HUDEP-2 (cell line): Measurements from ENCODE around the gene F7.

Source experiments
- DNase-seq, 76 experiments: peaks; one replicate each; lab custom pipeline; 2025; ENCODE audit not compliant: unreplicated experiment in 76 of 76; lab: John Stamatoyannopoulos, UW

The F7 gene

DNA sequence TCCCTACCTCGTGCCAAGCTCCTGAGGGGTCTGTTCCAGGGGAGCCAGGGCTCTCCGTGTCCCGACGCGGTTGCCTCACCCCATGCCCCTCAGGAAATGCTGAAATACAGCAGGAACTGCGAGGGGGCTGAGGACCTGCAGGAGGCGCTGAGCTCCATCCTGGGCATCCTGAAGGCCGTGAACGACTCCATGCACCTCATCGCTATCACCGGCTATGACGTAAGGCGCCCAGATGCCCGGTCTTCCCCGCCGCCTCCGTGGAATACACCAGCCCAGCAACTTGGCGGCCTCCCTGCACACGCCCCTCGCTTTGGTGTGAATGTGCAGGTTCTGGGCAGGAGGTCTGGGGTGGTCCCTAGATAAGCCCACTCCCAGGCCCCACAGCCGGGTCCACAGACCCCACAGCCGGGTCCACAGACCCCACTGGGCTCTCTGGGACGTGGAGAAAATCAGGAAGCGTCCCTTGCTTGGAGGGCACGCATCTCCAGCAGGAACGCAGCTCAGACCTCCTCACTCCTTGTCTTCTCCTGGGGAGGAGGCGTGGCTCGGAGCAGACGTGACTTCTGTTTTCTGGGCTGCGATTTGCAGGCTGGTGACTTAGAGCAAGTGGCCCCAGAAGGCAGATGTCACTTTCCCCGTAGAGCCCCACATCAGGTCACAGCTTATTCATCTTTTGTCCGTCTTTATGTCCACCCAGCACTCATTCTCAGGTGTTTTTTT lies 19.4 kb upstream of the F7 start:
- DNase-seq, result no peak

DNA sequence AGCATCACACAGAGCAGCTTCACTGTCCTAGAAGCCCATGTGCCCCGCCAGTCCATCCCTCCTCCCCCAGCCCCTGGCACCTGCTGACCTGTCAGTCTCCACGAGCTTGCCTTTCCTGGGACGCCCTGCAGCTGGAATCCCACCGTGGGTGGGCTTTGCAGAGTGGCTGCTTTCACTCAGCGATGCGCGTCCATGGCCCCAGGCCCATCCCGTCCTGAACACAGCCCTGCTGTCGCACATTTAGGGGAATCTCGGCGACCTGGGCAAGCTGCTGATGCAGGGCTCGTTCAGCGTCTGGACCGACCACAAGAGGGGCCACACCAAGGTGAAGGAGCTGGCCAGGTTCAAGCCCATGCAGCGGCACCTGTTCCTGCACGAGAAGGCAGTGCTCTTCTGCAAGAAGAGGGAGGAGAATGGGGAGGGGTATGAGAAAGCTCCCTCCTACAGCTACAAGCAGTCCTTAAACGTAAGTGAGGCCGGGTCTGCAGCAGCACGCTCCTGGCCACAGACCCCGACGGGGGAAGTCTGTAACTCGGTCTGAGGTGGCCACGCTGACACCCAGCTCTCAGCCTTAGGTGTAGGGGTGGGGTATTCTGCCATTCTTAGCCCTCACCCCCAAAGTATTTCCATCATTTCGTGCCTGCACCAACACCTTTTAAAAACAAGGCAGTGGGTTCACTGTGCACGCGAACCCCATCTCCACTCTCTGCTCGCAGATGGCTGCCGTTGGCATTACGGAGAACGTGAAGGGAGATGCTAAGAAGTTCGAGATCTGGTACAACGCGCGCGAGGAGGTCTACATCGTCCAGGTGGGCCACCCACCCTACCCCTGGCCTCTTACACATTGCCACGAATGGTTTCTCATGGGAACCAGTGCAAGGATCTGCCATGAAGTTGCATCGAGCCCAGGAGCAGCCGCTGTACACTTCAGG lies 18.3 kb upstream of the F7 start:
- no peak for DNase-seq

DNA sequence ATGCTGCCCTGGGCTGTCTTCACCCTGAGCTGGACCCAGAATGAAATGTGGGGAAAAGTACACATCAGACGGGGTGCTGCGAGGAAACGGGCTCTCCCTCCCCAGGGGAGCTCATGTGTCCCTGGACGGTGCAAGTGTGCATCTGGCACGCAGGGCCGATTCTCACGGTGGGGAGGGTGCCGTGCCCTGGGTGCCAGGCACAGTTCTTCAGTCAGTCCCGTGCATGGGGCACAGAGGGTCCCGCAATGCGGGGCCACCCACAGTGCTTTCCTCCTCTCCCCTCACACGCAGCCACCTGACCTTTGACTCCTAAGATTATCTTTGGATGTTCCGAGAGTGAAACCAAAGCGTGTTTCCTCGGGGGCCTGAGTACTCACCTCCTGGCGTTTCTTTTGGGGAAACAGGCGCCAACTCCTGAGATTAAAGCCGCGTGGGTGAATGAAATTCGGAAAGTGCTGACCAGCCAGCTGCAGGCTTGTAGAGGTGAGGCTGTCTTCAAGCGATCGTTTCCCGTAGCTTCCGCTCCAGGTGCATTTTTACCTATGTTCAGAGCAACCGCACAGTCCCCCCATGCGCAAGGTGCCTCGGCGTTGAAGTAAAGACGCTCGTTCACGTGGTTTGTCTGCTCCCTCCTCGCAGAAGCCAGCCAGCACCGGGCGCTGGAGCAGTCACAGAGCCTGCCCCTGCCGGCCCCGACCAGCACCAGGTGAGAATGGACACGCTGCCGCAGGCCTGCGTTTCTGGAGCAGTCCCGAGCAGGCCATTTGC lies 17.5 kb upstream of the F7 start:
- no peak for DNase-seq

DNA sequence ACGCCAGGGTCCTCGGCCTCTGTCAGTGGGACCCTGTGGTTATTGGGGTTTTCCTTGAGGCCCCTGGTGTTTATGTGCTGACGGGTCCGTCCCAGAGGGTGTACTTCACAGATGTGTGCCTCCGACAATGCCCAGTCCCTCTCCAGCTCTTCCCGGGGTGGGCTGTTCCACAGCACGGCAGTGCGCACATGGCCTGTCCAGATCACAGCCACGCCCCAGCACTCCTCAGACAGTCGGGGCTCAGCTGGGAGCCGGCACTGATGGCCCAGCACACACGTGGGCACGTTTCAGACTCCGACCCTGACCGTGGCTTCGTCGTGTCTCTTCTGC lies 16.9 kb upstream of the F7 start:
- no peak for DNase-seq

DNA sequence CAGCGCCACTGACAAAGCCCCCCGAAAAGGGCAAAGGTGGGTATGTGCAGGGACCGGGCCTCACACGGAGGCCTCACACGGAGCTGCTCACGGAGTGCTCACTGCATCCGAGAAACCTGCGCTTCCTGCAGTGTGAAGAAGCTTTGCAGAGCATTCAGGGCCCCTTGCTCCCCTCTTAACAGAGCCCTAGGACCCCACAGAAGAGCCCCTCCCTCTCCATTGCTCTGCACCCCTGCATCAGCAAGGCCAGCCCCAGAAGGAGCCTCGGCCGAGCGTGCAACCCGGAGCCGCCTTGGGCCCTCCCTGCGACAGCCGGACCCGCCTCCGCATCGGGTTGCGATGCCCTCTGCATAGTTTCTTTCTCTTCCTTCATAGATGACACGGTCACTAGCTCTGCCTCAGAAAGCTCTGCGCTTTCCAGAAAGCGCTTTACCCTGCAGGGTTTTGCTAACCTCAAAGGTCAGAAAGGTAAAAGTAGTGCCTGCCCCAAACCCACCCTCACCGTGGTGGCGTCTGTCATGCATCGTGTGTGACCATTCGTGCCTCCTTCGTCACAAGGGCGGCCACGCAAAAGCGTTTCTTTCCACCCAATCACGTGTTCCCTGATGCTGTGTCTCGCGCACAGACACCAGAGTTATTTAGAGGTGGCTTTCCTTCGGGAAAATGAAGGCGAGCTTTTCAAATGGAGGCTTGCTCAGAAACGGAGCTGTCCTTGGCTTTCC lies 15.7 kb upstream of the F7 start:
- DNase-seq, result no peak

DNA sequence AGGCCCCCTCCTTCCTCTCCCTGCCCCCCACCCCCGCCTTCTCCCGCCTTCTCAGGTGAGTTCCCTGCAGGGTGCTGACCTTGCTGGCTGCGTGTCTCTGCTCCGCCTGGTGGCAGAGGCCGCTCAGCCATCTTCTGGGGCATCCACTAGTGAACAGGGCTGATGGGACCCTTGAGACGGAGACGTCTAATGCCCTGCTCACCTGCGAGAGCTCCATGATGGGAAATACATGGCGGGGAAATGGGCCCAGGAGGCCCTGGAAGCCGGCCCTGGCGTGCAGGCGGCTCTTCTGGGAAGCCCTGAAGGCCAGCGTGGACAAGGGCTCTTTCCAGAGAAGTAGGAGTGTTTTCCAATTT lies 15.2 kb upstream of the F7 start:
- DNase-seq, result no peak

DNA sequence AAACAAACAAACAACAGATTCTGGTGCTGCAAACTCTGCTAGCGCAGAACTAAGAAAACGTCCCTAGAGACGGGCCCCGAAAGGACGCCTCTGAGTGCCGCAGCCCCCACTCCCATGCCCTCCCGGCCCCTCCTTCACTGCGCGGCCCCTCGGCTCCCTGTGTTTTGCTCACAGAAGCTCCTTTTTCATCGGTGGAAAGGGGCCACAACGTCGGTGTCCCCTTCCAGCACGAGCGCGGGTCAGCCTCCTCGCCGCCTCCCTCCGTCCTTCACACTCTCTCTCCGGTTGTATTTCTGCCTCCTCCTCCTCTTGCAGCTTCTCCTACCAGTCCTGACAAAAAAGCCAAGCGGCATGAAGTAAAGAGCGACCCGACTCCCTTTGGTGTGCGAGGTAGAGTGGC lies 14.8 kb upstream of the F7 start:
- DNase-seq, result no peak

DNA sequence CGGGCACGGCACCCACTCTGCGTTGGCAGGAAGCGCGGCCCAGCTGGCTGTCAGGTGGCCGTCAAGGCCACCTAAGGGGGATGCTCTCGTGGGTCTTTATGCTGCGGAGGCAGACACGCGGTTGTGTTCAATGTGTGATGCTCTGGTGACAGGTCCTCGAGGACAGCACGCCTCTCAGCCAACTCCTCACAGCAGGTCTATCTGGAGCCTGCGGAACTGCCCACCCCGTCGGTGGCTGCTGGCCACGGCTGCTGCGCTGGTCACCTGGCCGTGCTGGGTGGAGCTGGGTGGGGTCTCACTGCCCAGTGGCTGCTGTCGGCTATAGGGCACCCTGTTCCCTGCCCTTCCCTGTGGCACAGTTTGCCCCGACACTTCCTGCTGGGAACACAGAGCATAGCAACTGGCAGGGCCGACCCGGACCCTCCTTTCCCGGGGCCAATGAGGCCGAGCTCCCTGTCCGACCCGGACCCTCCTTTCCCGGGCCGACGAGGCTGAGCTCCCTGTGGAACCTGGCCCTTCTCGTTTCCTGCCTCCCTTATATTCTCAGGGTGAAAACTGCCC lies 14.3 kb upstream of the F7 start:
- DNase-seq, result no peak

DNA sequence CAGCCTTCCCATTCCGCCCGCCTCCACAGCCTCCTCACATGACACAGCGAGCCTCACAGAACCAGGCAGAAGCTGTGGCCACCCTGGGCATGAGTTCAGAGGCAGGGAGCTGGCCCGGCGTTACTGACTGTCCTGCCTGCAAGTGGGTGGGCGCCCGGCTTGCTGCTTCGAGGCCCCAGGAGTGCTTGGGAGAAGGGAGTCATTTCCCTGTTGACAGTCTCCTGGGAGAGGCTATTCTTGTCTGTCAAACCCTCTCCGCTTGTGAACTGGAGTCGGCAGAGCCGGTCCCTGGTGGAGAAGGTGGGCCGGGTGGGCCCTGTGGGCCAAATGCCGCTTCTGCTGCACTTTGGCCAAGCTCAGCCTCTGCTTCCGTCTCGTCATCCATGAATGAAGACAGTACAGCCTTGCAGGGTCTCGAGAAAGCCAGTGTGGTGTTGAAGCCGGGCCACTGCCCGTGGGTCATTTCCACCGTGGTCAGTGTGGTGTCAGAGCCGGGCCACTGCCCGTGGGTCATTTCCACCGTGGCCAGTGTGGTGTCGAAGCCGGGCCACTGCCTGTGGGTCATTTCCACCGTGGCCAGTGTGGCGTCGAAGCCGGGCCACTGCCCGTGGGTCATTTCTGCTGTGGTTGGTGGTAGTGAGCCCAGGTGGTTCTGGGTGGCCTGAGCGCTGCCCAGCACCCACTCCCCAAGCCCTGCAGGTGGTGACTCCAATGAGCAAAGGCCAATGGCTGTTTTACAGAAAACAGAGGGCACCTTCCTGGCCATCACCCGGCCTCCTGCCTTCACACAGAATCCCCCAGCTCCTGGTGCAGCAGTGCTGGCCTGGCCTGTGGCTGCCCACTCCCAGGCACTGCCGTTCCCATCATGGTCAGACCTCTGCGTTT lies 13.5 kb upstream of the F7 start:
- DNase-seq, result no peak

DNA sequence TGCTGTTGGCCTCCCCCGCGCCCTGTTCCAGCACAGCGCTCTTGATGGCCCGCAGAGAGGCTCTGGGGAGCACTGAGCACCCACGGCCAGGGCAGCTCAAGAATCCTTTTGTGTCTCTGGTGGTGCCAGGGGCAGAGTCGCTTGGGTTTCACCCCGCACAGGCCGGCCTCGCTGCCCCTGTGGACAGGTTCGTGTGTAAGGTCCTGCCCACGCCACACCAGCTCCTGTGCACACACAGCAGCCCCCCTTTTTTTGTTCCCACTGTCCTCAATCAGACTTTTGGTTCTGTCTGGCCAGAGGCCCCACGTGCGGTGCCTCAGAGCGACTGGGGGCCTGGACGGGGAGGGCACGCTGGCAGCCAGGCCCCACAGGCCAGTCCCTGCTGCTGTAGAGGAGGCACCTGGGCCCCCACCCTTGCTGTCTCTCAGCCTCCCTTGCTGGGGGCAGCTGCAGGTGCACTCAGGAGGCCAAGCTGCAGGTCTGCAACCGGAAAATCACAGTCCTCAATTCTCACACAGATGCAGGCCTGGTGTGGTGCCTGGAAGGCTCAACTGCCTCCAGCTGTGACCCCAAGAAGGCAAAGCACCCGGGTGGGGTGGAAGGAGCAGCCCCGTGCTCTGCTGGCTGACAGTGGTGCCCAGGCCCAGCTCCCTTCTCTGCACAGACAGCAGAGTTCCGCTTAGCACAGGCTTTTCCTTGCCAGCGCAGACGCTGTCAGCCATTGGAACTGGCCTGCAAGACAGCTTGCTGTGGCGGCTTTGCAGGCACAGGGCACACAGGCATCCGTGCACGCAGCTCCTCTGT lies 12.6 kb upstream of the F7 start:
- no peak for DNase-seq

DNA sequence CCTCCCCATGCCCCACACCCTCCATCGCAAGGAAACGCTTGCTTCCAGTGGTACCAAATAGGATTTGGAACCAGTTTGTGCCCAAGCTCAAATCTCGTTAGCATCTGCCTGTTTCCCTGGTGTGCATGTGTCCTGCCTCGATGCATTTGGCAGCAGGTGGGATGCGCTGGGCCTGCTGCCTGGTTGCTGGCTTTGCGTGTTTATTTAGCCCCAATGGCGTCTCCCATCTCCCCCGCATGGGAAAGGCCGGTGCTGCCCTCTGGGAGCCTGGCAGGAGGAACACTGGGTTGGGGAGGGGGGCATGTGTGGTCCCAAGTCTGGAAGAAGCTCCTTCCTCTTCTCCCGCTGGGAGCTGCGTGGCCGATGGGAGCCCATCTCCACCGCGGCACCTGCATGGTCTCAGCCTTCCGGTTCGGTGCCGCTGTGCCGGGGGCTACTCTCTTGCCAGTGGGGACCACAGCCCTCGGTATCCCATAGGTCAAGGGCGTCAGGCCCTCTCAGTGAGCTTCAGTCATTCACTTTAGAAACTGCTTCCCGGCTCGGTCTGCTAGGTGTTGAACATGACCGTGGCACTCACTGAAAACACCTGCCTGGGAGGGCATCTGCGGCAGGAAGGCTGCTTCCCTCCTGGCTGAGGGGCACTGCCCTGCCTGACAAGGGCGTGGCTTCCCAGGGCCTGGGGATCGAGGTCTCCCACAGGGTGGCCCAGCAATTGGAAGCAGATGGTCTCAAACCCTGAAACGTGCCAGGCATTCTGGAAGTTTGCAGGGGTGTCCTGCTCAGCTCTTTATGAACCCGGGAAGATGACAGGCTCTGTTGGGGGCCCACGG lies 11.8 kb upstream of the F7 start:
- DNase-seq, result no peak

DNA sequence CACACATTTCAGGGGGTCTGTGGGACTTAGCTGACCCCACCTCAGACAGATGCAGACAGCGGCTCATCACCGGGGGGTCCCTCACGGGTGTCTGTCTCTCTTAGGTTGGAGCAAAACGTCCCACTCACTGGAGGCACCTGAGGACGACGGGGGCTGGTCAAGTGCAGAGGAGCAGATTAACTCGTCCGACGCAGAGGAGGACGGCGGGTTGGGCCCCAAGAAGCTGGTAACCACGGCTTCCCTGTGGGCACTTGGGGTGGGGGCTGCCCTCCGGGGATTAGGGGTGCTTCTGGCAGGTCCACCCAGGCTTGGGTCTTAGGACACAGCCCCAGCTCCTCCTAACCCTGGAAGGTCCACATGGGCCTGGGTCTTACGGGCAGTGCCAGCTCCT lies 11.2 kb upstream of the F7 start:
- DNase-seq, result no peak

DNA sequence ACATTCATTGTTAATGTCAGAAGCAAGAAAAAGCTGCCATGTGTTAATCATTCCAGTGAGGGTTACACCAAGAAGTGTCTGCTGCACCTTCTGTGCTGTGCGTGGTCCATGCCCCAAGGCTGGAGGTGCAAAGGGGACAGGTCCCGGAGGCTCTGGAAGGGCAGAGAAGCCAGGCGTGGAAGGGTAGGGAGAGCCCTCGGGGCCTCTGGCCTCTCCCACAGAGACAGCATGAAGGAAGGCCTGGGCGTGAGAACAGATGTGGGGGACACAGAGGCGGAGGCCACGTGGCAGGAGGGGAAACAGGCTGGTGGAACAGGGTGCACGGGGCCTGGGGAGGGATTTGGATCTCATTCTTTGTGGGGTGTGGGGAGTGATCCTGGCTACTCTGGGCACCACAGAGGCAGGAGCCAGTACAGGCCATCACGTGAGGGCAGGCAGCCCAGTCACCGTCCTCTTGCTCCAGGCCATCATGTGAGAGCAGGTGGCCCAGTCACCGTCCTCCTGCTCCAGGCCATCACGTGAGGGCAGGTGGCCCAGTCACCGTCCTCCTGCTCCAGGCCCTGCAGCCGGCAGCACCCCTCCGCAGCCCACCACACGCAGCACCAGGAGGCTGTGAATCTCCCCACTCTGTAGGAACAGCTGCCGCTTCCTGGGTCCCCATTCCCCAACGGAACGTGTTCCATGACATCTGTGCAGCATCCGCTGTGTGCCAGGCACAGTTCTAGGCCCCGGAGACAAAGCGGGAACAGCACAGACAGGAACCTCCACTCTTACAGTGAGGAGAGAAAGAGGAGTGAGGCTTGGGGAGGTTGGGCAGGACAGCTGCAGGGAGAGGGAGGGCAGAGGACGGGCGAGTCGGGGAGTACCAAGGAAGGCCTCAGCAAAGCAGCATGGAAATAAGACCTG lies 10.2 kb upstream of the F7 start:
- DNase-seq, result no peak

DNA sequence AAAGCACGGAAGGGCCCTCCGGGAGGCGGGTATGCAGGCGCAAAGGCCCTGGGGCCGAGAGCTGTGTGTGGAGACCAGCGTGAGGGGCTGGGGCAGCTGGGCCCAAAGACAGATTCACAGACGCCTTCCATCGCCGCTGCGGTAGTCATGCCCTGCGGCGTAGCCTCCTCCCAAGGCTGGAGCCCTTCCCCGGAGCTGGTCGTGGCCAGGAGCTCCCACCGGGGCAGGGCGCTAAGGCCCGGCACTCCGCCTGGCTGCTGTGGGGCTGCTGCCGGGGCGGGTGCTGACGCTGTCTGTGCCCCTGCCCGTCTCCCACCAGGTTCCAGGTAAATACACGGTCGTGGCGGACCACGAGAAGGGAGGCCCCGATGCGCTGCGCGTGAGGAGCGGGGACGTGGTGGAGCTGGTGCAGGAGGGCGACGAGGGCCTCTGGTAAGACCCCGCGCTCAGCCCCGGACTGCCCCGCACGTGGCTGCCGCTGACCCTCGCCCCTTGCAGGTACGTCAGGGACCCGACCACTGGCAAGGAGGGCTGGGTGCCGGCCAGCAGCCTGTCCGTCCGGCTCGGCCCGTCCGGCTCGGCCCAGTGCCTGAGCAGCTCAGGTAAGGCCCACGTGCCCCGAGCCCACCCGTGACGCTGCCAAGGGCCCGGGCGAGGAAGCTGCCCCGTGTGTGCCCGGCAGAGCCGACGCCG lies 9.4 kb upstream of the F7 start:
- no peak for DNase-seq

DNA sequence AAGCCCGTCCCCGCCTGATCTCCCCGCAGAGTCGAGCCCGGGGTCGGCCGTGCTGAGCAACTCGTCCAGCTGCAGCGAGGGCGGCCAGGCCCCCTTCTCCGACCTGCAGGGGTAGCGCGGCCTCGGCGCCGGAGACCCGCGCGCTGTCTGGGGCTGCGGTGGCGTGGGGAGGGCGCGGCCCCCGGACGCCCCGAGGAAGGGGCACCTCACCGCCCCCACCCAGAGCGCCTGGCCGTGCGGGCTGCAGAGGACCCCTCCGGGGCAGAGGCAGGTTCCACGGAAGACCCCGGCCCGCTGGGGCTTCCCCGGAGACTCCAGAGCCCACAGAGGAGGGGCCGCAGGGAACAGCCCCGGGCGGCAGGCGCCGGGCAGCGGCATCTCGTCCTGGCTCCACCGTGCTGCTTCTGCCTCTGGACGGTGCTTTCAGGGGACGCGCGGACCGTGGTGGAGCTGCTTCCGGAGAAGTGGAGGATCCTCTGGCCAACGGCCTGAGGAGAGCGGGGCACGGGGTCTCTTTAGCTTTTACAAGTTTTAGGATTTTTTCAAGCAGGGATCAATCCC lies 8.8 kb upstream of the F7 start:
- DNase-seq, result no peak

DNA sequence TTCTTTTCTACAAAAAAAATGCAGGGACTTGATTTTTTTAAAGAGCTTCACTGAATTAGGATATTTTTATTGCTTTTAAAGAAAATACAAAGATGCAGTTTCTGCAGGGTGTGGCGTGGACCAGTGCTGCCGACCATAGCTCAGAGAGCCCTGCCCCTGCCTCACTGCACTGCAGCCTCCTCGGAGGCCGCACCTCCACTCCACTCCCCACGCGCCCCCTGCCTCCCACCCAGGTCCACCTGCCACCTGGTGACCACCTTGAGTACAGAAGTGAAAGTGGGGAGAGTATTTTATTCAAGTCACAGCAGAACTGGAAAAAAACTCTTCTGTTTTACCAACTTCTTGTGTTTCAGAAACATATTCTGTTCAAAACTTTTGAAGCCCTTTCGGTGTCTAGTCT lies 7.9 kb upstream of the F7 start:
- DNase-seq, result no peak
